GM12878 (cell line): ENCODE results near the gene EXOSC1.

Experiments
- CHD2 ChIP-seq: IDR thresholded peaks from 2 replicates; pipeline ENCODE4 v1.6.1; 2011; ENCODE audit warnings: low read depth, low read length, improper control_type of control experiment, borderline replicate concordance
- EZH2 ChIP-seq: IDR thresholded peaks from 2 replicates; pipeline ENCODE4 v1.6.1; 2012; ENCODE audit warnings: low read depth, mild to moderate bottlenecking, control low read depth, inconsistent platforms, low read length, borderline replicate concordance; ENCODE audit not compliant: control insufficient read depth
- IKZF1 ChIP-seq: fragments of 450-650 bp; conservative IDR thresholded peaks from 2 replicates; pipeline ENCODE4 v1.6.1; 2017; ENCODE audit warnings: antibody characterized with exemption, mild to moderate bottlenecking
- SMC3 ChIP-seq: IDR thresholded peaks from 2 replicates; pipeline ENCODE4 v1.6.1; 2011; ENCODE audit warnings: low read length, improper control_type of control experiment, borderline replicate concordance
- SP1 ChIP-seq: IDR thresholded peaks from one replicate; pipeline ENCODE4 v1.6.1; 2011; ENCODE audit warnings: low read depth, low read length
- TF ChIP-seq, protein P1 (sequence below): IDR thresholded peaks from 2 replicates; pipeline ENCODE4 v1.6.1; 2011; ENCODE audit warnings: low read depth, low read length, improper control_type of control experiment, borderline replicate concordance
- TF ChIP-seq, protein P2 (sequence below), 3 experiments: IDR thresholded peaks in 2 of 3; conservative IDR thresholded peaks in 1 of 3; 2 replicates each; pipeline ENCODE4 v1.5.1; 2011; ENCODE audit warnings: low read depth in 3 of 3, low read length in 3 of 3, mild to moderate bottlenecking in 3 of 3, control low read depth in 2 of 3, moderate library complexity in 2 of 3, inconsistent platforms in 1 of 3, mixed read lengths in 1 of 3; ENCODE audit not compliant: control insufficient read depth in 2 of 3, insufficient read depth in 1 of 3; ENCODE audit errors: extremely low read depth in 1 of 3

DNA sequence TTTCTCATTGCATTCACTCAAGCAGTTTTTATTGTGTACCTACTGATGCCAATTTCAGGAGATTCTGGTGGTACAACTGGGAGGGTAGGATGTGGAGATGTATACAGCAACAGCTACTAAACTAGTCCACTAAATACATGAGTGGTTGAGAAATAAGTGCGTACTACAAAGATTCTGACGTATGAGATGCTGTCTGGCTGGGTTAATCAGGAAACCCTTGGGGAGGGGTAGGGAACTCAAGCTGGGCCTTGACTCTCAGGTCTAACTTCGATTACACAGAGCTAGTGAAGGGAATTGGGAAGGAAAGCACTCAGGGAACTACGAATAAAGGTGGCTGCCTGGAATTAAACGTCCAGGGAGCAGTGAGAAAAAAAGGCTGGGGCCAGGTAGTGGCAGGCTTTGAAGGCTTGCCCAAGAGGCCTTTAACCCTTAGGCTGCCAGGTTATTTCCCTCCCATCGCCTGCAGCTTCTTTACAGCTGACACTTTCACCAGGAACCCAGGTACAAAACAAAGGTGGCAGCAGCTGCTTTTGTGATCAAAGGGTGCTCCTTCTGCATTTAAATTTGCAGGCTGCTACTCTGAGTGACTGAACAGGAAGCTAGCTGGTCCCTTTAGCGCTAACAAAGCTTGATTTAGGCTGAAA lies 49.2 kb upstream of the EXOSC1 start:
- TF ChIP-seq, protein P1, sequence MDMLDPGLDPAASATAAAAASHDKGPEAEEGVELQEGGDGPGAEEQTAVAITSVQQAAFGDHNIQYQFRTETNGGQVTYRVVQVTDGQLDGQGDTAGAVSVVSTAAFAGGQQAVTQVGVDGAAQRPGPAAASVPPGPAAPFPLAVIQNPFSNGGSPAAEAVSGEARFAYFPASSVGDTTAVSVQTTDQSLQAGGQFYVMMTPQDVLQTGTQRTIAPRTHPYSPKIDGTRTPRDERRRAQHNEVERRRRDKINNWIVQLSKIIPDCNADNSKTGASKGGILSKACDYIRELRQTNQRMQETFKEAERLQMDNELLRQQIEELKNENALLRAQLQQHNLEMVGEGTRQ: no peak
- TF ChIP-seq EZH2: no peak
- no peak for TF ChIP-seq SMC3
- TF ChIP-seq IKZF1: no peak
- TF ChIP-seq SP1: no peak
- TF ChIP-seq CHD2: no peak
- TF ChIP-seq, protein P2, sequence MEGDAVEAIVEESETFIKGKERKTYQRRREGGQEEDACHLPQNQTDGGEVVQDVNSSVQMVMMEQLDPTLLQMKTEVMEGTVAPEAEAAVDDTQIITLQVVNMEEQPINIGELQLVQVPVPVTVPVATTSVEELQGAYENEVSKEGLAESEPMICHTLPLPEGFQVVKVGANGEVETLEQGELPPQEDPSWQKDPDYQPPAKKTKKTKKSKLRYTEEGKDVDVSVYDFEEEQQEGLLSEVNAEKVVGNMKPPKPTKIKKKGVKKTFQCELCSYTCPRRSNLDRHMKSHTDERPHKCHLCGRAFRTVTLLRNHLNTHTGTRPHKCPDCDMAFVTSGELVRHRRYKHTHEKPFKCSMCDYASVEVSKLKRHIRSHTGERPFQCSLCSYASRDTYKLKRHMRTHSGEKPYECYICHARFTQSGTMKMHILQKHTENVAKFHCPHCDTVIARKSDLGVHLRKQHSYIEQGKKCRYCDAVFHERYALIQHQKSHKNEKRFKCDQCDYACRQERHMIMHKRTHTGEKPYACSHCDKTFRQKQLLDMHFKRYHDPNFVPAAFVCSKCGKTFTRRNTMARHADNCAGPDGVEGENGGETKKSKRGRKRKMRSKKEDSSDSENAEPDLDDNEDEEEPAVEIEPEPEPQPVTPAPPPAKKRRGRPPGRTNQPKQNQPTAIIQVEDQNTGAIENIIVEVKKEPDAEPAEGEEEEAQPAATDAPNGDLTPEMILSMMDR (IDR thresholded peaks at IDR 0.05 in 2 of 3, conservative IDR thresholded peaks at IDR 0.05 in 1 of 3; ENCODE audit: control insufficient read depth in 2 of 3, extremely low read depth in 1 of 3, insufficient read depth in 1 of 3, low read depth in 3 of 3, low read length in 3 of 3): no peak
